ENCODE measurements around the gene RAC3. TPM values are rescaled to one million over a fixed set of nuclear protein-coding genes. Genes with fewer than 3 reads are reported as not detected.

The RAC3 gene
- total and polyA plus RNA-seq, 9 of the 15 experiments (the other 6 are each of a cell fraction or from before 2014, with no cell fraction given), result 0.23 to 292 (median 118) TPM

DNA sequence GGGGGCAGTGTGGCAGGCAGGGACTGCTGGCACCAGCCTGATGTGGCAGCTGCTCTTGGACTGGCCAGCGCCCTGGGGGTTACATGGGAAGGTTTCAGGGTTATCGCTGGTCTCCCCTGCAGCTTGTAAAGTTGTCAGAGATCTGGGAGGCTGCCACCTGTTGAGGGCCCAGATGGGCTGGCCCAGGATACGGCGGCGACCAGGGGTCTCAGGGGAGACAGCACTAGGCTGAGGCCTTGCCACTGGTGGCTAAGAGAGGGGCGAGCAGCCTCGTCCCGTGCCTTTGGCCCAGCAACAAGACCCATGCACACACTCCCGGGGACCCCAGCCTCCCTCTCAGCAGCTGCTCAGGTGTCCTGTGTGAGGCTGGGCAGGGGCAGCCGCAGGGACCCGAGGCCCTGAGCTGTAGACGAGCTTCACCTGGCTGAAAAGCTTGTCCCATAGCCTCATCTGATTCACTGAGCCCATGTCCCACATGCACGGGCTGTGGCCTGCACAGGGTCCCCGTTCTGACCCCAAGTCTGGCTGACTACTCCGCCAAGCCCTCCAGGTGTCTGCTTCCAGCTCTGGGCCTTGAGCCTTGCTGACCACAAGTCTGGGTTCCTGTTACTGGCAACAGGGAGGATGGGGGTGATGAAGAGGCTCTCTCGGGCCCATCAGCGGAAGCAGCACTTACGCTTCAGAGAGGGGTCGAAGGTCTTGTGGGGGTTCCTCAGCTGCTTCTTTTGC, 28.0 kb downstream of the RAC3 start (continued):
- TF ChIP-seq, protein P1, sequence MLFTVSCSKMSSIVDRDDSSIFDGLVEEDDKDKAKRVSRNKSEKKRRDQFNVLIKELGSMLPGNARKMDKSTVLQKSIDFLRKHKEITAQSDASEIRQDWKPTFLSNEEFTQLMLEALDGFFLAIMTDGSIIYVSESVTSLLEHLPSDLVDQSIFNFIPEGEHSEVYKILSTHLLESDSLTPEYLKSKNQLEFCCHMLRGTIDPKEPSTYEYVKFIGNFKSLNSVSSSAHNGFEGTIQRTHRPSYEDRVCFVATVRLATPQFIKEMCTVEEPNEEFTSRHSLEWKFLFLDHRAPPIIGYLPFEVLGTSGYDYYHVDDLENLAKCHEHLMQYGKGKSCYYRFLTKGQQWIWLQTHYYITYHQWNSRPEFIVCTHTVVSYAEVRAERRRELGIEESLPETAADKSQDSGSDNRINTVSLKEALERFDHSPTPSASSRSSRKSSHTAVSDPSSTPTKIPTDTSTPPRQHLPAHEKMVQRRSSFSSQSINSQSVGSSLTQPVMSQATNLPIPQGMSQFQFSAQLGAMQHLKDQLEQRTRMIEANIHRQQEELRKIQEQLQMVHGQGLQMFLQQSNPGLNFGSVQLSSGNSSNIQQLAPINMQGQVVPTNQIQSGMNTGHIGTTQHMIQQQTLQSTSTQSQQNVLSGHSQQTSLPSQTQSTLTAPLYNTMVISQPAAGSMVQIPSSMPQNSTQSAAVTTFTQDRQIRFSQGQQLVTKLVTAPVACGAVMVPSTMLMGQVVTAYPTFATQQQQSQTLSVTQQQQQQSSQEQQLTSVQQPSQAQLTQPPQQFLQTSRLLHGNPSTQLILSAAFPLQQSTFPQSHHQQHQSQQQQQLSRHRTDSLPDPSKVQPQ (CRISPR knock-in tag; IDR thresholded peaks at IDR 0.05; ENCODE audit: borderline replicate concordance), result no peak
- no peak for TF ChIP-seq JUNB (CRISPR knock-in tag; conservative IDR thresholded peaks at IDR 0.05)
- TF ChIP-seq, protein P2, sequence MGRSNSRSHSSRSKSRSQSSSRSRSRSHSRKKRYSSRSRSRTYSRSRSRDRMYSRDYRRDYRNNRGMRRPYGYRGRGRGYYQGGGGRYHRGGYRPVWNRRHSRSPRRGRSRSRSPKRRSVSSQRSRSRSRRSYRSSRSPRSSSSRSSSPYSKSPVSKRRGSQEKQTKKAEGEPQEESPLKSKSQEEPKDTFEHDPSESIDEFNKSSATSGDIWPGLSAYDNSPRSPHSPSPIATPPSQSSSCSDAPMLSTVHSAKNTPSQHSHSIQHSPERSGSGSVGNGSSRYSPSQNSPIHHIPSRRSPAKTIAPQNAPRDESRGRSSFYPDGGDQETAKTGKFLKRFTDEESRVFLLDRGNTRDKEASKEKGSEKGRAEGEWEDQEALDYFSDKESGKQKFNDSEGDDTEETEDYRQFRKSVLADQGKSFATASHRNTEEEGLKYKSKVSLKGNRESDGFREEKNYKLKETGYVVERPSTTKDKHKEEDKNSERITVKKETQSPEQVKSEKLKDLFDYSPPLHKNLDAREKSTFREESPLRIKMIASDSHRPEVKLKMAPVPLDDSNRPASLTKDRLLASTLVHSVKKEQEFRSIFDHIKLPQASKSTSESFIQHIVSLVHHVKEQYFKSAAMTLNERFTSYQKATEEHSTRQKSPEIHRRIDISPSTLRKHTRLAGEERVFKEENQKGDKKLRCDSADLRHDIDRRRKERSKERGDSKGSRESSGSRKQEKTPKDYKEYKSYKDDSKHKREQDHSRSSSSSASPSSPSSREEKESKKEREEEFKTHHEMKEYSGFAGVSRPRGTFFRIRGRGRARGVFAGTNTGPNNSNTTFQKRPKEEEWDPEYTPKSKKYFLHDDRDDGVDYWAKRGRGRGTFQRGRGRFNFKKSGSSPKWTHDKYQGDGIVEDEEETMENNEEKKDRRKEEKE (IDR thresholded peaks at IDR 0.05; ENCODE audit: borderline replicate concordance in 1 of 2, control insufficient read depth in 1 of 2, low read depth in 2 of 2, low read length in 1 of 2), result no peak

Data from K562 (cell line).